Activated CD4-positive, alpha-beta T cell treated with anti-CD3 and anti-CD28 coated beads, Interleukin-2, amount 50 U/mL, for 48 hours (primary cell): ENCODE data around the gene ZBTB1.

Source experiments
- DNase-seq, 2 experiments: peaks; one replicate each; pipeline ENCODE4 v3.0.0-alpha.2; 2020

Gene ZBTB1, protein sequence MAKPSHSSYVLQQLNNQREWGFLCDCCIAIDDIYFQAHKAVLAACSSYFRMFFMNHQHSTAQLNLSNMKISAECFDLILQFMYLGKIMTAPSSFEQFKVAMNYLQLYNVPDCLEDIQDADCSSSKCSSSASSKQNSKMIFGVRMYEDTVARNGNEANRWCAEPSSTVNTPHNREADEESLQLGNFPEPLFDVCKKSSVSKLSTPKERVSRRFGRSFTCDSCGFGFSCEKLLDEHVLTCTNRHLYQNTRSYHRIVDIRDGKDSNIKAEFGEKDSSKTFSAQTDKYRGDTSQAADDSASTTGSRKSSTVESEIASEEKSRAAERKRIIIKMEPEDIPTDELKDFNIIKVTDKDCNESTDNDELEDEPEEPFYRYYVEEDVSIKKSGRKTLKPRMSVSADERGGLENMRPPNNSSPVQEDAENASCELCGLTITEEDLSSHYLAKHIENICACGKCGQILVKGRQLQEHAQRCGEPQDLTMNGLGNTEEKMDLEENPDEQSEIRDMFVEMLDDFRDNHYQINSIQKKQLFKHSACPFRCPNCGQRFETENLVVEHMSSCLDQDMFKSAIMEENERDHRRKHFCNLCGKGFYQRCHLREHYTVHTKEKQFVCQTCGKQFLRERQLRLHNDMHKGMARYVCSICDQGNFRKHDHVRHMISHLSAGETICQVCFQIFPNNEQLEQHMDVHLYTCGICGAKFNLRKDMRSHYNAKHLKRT

GRCh38 chr14:64504310-64504896 lies at the start of gene ZBTB1:
Gene ZBTB1 (plus strand): TSS chr14:64504770. CDS start chr14:64521505, 16,735 bp downstream.
- peak; percentile 84 to 87 for DNase-seq

GRCh38 chr14:64459405-64460136 lies 45.0 kb upstream of the ZBTB1 start:
- no peak for DNase-seq

DNA sequence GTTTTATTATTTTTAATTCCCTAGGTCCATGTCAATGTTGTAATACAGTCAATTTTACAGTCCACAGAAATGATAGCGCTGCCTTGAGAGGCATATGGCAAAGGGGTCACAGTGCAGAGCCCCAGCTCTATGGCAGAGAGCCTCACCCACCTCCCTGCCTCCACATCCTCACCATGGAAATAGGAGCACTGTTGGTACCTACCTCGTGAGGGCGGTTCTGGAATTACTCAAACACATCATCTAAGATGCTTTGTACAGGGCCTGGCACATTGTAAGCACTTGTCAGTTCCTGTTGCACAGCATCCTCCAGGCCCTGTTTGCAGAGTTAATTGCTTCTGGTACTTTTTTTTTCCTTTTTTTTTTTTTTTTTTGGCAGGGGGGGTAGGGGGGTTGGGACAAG lies 43.3 kb upstream of the ZBTB1 start:
- DNase-seq: no peak

DNA sequence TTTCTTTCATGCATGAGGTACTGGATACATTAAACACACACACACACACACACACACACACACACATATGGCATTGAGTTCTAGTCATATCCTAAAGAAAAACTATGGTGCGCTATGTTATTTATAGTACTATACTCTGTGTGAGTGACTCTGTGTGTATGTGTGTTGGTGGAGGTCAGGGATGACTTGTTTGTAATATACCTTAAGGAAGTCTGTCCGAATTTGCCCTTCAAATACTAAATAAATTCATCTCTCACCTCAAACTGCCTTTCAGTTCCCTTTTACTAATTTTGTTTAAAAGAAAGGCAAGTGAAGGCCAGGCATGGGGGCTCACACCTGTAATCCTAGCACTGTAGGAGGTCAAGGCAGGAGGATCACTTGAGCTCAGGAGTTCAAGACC lies 41.4 kb upstream of the ZBTB1 start:
- no peak for DNase-seq

DNA sequence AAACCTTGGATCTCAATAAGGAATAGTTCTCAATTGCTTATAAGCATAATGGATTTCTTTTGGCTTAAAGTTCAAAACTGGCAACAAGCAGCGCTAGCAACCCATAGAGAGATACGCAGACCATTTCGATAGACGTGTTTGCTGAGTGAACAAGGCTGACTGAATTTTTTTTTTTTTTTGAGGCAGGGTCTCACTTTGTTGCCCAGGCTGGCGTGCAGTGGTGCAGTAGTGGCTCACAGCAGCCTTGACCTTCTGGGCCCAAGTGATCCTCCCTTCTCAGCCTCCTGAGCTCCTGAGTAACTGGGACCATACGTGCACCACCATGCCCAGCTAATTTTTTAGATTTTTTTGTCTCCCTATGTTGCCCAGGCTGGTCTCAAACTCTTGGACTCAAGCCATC lies 40.7 kb upstream of the ZBTB1 start:
- DNase-seq: no peak

DNA sequence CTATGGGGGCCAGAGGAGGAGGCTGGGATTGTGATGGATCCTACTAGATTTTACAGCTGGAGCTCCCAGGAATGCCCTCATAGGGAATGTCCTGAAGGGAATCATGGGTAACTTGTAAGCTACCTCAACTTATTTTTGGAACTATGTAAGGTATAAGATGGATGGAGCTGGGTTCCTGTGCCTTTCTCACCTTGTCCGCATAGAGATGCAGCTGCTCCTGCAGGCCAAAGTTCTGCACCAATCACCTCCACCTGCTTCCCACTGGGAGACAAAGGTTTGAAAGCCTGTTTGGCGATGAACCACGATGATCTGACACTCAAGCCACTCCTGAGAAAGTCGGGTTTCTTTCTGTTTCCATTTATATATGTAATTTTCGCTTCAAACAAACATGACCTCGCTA lies 39.9 kb upstream of the ZBTB1 start:
- DNase-seq: no peak

- DNase-seq: peak; percentile 48 to 64
Observed at GRCh38 chr14:64465191-64465822, 39.3 kb upstream of the ZBTB1 start, which contains the start of gene AKAP5. Gene AKAP5 (plus strand): TSS chr14:64465499. CDS start chr14:64468395, 2,896 bp downstream.

DNA sequence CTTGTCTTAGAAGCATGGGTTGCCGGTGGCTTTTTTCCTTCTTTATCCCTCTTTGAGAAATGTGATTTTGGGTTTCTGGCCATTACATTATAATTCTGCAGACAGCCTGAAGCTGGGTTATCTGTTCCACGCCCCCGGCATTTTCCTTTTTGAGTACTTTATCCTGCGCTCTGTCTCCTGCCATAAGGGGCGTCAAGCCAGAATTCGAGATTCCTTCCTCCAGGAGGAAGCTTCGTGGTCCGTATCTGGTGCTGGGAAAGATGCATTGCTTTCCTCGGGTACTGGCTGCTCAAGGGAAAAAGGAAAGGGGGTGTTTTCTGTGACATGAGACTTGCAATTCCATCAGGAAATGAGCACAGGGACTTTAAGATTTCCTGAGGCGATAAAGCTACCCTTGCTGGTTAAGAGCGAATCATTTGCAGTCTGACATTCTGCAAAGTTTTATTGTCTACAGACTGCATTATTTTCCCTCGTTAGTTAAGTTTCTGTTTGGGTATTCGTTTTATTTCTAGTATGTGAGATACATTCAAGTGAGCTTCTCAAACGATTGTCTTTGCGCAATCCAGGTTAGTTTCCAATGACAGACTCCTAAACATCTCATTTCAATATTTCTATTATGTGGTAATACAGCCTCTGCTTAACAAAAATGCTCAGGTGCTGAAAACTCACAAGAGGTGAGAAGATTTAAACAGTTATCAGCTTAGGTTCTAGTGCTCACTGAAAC lies 38.6 kb upstream of the ZBTB1 start:
- no peak for DNase-seq

DNA sequence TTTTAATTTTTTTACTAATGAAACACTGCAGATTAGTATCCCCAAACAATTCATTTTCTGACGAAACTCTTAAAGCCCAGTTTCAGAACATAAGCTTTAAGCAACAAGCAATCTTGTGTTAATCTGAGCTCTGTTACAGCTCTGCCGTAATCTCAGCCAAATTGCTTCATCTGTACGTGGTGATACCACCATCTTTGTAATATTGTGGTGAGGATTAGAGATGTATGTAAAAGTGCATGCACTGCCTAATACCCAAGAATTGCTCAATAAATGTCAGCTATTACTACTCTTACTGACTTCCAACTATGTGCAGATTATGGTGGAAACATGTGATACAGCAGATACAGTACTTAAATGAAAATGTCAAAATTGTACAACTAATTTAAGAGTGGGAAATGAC lies 37.5 kb upstream of the ZBTB1 start:
- DNase-seq: no peak

DNA sequence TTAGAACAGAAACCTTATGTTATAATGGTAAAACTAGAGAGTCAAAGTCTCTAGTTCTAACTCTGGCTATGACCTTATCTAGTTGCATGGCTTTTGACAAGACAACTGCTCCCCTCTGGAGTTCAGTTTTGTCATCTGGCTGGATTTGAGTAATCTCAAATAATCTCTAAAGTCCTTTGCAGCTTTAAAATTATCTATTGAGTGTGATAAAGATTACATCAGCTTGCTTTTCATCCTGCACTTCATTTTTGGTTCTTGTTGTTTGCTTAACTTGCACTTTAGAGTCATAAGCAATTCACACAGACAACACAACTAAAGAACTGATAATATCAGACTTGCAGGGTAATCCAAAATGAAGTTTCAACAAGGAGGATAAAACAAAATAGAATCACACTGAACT lies 37.0 kb upstream of the ZBTB1 start:
- DNase-seq: no peak

DNA sequence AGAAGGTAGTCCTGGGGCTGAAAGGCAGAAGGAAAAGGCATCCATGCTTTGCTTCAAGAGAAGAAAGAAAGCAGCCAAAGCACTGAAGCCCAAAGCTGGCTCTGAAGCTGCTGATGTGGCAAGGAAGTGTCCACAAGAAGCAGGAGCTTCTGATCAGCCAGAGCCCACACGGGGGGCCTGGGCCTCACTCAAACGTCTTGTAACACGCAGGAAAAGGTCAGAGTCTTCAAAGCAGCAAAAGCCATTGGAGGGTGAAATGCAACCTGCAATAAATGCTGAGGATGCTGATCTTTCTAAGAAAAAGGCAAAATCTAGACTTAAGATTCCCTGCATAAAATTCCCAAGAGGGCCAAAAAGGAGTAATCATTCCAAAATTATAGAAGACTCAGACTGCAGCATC lies 36.1 kb upstream of the ZBTB1 start:
- no peak for DNase-seq

GRCh38 chr14:64474041-64474440 lies 30.5 kb upstream of the ZBTB1 start:
- DNase-seq: no peak

DNA sequence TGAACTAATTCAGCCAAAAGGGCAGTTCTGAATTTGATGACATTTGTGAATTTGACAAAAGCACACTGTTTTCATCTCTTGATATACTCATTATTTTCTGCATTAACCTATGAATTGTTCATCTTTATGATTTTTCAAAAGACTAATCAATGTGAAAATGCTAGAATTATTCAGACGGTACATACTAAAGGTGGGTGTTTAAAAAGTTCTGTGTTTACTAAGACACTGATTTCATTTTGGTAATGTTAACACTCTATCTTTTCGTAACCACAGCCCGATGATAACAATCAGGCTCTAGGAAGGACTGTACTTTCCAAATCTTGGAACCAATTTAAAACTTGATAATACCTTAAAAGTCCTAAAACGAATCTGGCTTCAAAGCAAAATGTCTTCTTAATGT lies 29.9 kb upstream of the ZBTB1 start:
- DNase-seq: no peak

DNA sequence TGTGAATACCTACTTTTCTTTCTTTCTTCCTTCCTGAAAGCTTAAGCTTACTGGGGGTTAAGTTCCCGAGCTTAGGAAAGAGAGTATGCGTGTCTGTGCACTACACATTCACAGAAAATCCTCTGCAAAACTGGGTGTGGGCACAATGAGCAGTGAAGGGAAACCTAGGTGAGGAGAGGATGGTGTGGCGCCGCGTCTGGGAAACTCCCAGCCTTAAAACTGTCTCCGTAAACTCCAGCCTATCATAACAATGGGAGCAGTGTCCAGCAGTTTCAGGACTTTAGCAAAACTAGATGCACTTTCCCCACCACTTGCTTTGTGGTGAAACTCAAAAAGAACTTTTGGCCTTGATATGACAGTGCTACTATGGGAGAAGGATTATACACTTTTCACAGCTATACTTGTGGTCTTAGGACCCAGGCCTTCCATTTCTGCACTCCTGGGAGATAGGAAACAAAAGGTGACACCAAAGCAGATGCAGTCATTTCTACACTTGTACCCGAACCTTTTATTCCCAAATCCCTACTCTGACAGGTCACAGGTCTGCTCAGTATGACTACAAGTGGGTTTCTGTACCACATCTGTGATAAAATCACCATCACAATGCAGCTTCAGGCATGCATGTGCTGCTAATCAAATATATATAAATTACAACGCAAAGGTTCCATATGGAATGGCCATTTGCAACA lies 28.8 kb upstream of the ZBTB1 start:
- no peak for DNase-seq

DNA sequence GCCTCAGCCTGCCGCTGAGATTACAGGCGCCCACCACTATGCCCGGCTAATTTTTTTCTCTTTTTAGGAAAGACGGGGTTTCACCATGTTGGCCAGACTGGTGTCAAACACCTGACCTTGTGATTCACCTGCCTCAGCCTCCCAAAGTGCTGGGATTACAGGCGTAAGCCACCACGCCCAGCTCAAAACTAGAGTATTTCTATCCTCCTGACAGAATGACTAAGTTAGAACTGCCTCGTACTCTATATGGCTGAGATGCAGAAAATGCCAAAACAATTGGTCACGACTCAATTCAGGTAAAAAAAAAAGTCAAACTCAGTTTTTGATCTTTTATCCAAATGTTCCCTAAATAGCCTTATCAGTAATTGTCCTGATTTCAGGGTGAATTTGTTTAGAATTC lies 28.1 kb upstream of the ZBTB1 start:
- DNase-seq: no peak

DNA sequence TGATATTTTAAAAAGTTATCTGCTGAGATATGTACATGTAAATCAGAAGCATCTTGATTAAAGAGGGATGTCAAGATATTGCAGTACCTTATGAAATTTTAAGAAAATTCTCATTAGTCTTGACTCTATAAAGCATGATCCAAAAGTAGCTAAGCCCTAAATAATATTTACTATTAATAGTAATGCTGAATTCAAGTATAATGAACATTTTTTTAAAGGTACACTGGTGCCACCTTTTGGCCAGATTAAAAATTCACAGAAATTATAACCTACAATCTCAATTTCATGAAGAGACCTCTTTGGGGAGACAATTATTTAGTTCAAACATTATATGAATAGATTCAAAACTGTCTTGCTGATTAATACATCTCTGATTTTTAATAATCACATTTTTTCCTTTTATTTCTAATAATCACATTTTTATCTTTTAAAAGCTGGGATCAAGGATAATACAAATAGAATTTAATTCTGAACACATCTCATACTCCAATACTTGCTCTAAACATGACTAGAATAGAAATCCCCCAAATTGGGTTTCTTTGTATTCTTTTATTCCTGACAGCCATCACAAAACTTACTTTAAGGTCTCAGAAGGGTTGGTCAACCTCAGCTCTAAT lies 25.8 kb upstream of the ZBTB1 start:
- DNase-seq: no peak

DNA sequence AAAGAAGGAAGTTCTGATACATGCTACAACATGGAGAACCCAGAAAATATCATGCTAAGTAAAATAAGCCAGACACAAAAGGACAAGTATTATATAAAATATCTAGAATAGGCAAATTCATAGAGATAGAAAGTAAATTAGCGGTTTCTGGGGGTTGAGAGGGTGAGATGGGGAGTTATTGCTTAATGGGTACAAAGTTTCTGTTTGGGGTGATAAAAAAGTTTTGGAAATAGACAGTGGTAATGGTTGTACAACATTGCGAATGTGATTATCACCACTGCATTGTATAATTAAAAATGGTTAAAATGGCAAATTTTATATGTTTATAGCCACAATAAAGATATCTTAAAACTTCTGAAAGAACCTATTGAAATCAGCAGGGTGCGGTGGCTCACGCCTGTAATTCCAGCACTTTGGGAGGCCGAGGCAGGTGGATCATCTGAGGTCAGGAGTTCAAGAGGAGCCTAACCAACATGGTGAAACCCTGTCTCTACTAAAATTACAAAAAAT lies 15.9 kb upstream of the ZBTB1 start:
- DNase-seq: no peak

- DNase-seq: no peak
Observed at GRCh38 chr14:64491637-64492036, 12.9 kb upstream of the ZBTB1 start.

GRCh38 chr14:64493455-64493854 lies 11.1 kb upstream of the ZBTB1 start:
- no peak for DNase-seq

- no peak for DNase-seq
Observed at GRCh38 chr14:64495252-64495651, 9.3 kb upstream of the ZBTB1 start.

DNA sequence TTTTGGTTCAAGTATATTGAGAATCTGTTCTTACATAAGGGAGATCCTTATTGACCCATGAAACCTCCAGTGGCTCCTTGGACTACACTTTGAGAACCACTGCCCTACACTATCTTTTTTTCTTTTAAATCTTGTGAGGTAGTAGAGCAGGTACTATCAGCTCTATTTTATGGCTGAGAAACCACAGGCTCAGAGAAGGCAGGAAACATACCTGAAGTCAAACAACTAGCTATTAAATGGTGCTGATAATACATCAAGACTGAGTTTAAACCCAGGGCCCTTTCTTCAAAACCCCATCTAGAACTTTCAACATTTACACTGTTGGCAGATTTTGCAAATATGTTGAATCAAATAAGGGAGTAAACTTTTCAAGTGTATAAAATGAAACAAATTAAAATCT lies 7.8 kb upstream of the ZBTB1 start:
- no peak for DNase-seq
